Adipocyte (in vitro differentiated cells): ENCODE data around the gene CHD9.
"Not testable (repeated sequence)": the region's sequence is repeated elsewhere in the genome, so short reads cannot be mapped to it uniquely, and the experiment has no call there.

ENCODE experiments used
- DNase-seq: peaks from one replicate; pipeline ENCODE4 v3.0.0-alpha.2; 2015; ENCODE audit warnings: low read depth
- H3K27me3 ChIP-seq: replicated peaks from 2 replicates; pipeline ENCODE4 v1.7.0; 2013; ENCODE audit warnings: mild to moderate bottlenecking, low read length, moderate library complexity; ENCODE audit not compliant: control insufficient read depth, insufficient read depth
- H3K36me3 ChIP-seq: 2 replicates; pipeline ENCODE4 v1.7.0; 2013; ENCODE audit warnings: low read length, mild to moderate bottlenecking, moderate library complexity; ENCODE audit not compliant: control insufficient read depth, insufficient read depth, severe bottlenecking
- H3K4me1 ChIP-seq: 2 replicates; pipeline ENCODE4 v1.7.0; 2013; ENCODE audit warnings: mild to moderate bottlenecking, low read length, moderate library complexity; ENCODE audit not compliant: control insufficient read depth, insufficient read depth
- H3K4me3 ChIP-seq: 2 replicates; pipeline ENCODE4 v1.7.0; 2013; ENCODE audit warnings: mild to moderate bottlenecking, low read length, moderate library complexity
- H3K9ac ChIP-seq: 2 replicates; pipeline ENCODE4 v1.7.0; 2013; ENCODE audit warnings: mild to moderate bottlenecking, low read length, moderate library complexity
- H3K9me3 ChIP-seq: 2 replicates; pipeline ENCODE4 v1.7.0; 2013; ENCODE audit warnings: mild to moderate bottlenecking, low read length, moderate library complexity; ENCODE audit not compliant: control insufficient read depth

Gene CHD9

GRCh38 chr16:53185741-53186140 is 130.9 kb downstream of the CHD9 start:
- not testable (repeated sequence) for DNase-seq, H3K4me3 ChIP-seq, H3K27me3 ChIP-seq, H3K9ac ChIP-seq, H3K4me1 ChIP-seq, H3K9me3 ChIP-seq
- H3K36me3 ChIP-seq: peaks cover 49% of the 10 kb centered on the region

DNA sequence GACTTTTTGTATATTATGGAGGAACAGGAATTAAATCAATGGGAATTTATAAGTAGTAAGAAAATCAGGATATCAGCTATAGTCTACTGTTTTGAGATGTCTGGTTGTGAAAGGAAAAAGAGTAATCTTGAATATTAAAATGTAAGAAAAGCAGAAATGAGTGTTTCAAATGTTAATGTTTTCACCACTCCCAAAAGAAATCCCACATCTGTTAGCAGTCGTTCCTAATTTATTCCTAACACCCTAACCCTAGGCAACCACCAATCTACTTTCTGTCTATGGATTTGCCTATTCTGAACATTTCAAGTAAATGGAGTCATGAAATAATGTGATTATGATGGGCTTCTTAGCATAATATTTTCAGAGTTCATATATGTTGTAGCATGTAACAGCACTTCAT is 133.0 kb downstream of the CHD9 start:
- H3K9me3 ChIP-seq: no peaks in the 10 kb centered on the region
- no peaks in the 10 kb centered on the region for H3K4me1 ChIP-seq
- no peak overlapping the region for H3K4me3 ChIP-seq
- H3K36me3 ChIP-seq: peaks cover 42% of the 10 kb centered on the region
- no peak overlapping the region for H3K9ac ChIP-seq
- no peaks in the 10 kb centered on the region for H3K27me3 ChIP-seq
- no peak for DNase-seq

DNA sequence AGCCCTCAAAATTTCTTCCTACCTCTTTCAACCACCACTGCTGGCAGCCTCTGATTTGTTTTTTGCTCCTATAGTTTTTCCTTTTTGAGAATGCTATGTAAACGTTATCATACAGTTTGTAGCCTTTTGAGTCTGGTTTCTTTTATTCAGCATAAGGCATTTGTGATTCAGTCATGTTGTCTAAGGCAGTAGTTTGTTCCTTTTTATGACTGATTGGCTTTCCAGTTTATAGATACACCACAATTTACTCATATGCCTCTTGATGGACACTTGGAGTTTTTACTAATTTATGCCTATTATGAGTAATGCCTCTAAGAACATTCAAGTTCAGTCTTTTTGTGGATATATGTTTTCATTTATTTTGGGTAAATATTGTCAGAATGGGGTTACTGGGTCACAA is 136.6 kb downstream of the CHD9 start:
- peaks cover 25% of the 10 kb centered on the region for H3K36me3 ChIP-seq
- H3K9ac ChIP-seq: no peak overlapping the region
- DNase-seq: no peak

DNA sequence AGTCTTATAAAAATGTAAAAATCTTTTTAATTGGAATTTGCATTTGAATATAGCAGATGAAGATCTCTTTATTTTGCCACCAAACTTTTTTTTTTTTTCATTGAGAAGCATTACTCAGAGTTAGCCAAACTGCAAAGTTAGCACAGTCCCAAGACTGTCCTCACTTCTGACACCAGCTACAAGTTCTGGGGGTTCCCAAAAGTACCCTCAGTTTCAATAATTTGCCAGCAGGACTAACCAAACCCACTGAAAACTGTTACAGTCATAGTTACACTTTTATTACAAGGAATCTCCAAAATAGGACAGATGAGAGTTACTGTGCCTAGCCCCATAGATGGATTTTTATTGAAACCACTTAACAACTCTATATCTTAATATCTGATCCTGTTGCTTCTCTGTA is 144.1 kb downstream of the CHD9 start:
- Histone ChIP-seq H3K9me3 (no peaks in the 10 kb centered on the region), H3K36me3 (peaks cover 26% of the 10 kb centered on the region), H3K4me3 (no peak overlapping the region), H3K9ac (no peak overlapping the region), H3K27me3 (no peaks in the 10 kb centered on the region), H3K4me1 (no peaks in the 10 kb centered on the region)
- no peak for DNase-seq

More for the DNA sequence above, 136.6 kb downstream of the CHD9 start:
- H3K4me3 ChIP-seq: no peak overlapping the region
- no peaks in the 10 kb centered on the region for H3K4me1 ChIP-seq
- H3K27me3 ChIP-seq: no peaks in the 10 kb centered on the region
- H3K9me3 ChIP-seq: no peaks in the 10 kb centered on the region

DNA sequence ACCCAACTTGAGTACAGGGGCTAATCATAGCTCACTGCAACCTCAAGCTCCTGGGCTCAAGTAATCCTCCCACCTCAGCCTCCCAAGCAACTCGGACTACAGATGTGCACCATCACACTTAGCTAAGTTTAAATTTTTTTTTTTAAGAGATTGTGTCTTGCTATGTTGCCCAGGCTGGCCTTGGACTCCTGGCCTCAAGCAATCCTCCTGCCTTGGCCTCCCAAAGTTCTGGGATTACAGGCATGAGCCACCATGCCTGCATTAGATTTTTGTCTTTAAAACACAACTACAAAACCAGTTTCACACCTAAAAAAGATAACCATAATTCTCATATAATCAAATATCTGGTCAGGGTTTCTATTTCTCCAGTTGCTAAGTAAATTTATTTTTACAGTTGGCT is 147.1 kb downstream of the CHD9 start:
- H3K36me3 ChIP-seq: peaks cover 30% of the 10 kb centered on the region
- H3K4me3 ChIP-seq: no peak overlapping the region
- no peaks in the 10 kb centered on the region for H3K27me3 ChIP-seq
- no peak overlapping the region for H3K9ac ChIP-seq
- H3K4me1 ChIP-seq: peaks cover 5% of the 10 kb centered on the region
- no peaks in the 10 kb centered on the region for H3K9me3 ChIP-seq
- DNase-seq: no peak

- Histone ChIP-seq H3K36me3 (peaks cover 30% of the 10 kb centered on the region), H3K9ac (no peak overlapping the region), H3K27me3 (no peaks in the 10 kb centered on the region), H3K4me3 (no peak overlapping the region), H3K9me3 (no peaks in the 10 kb centered on the region), H3K4me1 (peaks cover 10% of the 10 kb centered on the region)
- DNase-seq: no peak
Observed at GRCh38 chr16:53202398-53202797, 147.6 kb downstream of the CHD9 start.

- DNase-seq: peak; percentile 88
- H3K27me3 ChIP-seq: no peaks in the 10 kb centered on the region
Observed at GRCh38 chr16:53207810-53208752, 153.3 kb downstream of the CHD9 start.

DNA sequence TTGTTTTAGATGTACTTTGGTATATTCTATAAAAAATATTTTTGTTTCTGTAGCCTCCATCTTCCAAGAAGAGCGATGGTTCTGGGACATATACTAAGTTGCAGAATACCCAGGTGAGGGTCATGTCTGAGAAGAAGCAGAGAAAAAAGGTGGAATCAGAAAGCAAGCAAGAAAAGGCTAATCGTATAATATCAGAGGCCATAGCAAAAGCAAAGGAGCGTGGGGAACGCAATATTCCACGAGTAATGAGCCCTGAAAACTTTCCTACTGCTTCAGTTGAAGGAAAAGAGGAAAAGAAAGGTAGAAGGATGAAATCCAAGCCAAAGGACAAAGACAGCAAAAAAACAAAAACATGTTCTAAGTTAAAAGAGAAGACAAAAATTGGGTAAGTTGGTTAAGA is 154.6 kb downstream of the CHD9 start:
- H3K36me3 ChIP-seq: peaks cover 12% of the 10 kb centered on the region
- no peaks in the 10 kb centered on the region for H3K9me3 ChIP-seq
- peak overlapping the region; percentile 93 for H3K9ac ChIP-seq
- peak overlapping the region; percentile 90 for H3K4me3 ChIP-seq
- H3K27me3 ChIP-seq: no peaks in the 10 kb centered on the region
- peaks cover 69% of the 10 kb centered on the region for H3K4me1 ChIP-seq
- DNase-seq: no peak

More at GRCh38 chr16:53207810-53208752, 153.3 kb downstream of the CHD9 start:
- Histone ChIP-seq H3K9me3 (no peaks in the 10 kb centered on the region), H3K4me1 (peaks cover 58% of the 10 kb centered on the region), H3K9ac (peak overlapping the region; percentile 93), H3K36me3 (peaks cover 16% of the 10 kb centered on the region), H3K4me3 (peak overlapping the region; percentile 90)

DNA sequence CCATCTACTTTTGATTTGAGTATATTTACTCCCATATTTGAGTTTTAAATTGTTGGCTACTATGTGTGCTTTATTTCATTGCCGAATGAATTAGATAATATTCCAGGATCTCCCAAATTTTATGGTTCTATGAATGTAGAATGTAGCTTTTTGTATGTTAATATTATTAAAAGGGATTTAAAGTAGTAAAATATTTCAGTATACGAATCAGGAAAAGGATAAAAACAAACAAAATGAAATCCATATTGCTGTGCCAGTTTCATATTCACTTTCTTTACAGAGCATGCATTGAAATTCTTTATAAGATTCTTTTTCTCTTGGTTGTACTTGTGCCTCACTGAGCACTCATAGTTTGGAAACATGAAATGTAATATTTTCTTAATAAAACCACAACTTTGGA is 155.1 kb downstream of the CHD9 start:
- Histone ChIP-seq H3K4me3 (peak overlapping the region; percentile 90), H3K36me3 (peaks cover 8% of the 10 kb centered on the region), H3K27me3 (no peaks in the 10 kb centered on the region), H3K4me1 (peaks cover 69% of the 10 kb centered on the region), H3K9ac (peak overlapping the region; percentile 93), H3K9me3 (no peaks in the 10 kb centered on the region)
- DNase-seq: no peak

GRCh38 chr16:53211253-53211652 is 156.5 kb downstream of the CHD9 start:
- no peak for DNase-seq
- H3K4me1 ChIP-seq: peaks cover 65% of the 10 kb centered on the region
- H3K27me3 ChIP-seq: no peaks in the 10 kb centered on the region
- H3K36me3 ChIP-seq: peaks cover 3% of the 10 kb centered on the region
- no peaks in the 10 kb centered on the region for H3K9me3 ChIP-seq
- H3K9ac ChIP-seq: peak overlapping the region; percentile 93
- H3K4me3 ChIP-seq: peak overlapping the region; percentile 90

DNA sequence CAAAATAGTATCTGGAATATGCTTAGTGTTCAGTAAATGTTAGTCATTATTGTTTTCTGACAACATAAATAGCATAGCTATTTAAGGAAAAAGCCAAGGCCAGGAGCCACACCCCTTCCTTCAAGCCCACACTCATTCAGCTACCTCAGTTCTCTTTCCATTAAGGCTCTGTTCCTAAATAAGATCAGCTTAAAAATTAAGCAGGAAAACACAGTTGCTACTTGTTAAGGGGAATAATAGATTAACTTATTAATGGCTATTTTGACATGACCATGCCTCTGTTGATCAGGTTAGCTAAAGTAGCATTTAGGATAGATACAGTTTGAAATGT is 158.1 kb downstream of the CHD9 start:
- H3K4me3 ChIP-seq: peak overlapping the region; percentile 23
- DNase-seq: no peak
- H3K27me3 ChIP-seq: no peaks in the 10 kb centered on the region
- H3K9ac ChIP-seq: no peak overlapping the region
- peaks cover 54% of the 10 kb centered on the region for H3K4me1 ChIP-seq
- peaks cover 3% of the 10 kb centered on the region for H3K36me3 ChIP-seq
- no peaks in the 10 kb centered on the region for H3K9me3 ChIP-seq
